ENCODE results near the gene ELF4.
A peak's percentile ranks its signal among the peaks of the same experiment; 100 is the strongest.

The ELF4 gene

DNA sequence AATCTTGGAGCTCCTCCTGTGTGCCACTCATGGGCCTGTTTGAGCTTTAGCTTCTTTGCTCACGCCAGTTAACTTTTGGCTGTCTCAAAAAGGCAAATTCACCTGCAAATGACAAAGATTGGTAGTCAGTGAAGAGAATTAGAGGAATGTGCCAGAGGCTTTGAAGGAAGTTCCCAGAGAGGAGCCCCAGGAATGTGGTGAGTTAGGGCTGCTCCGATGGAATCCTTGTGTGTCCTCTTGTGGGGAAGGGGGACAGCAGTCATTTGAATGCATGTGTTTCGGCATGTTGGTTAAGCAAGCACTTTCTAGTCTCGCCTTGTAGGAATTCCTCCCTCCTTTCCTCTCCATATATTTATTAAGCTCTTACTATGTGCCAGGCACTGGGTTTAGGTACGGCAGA is 62.9 kb downstream of the ELF4 start:
- DNase-seq (ENCODE audit: low read depth) = no peak
- TF ChIP-seq, protein P1, sequence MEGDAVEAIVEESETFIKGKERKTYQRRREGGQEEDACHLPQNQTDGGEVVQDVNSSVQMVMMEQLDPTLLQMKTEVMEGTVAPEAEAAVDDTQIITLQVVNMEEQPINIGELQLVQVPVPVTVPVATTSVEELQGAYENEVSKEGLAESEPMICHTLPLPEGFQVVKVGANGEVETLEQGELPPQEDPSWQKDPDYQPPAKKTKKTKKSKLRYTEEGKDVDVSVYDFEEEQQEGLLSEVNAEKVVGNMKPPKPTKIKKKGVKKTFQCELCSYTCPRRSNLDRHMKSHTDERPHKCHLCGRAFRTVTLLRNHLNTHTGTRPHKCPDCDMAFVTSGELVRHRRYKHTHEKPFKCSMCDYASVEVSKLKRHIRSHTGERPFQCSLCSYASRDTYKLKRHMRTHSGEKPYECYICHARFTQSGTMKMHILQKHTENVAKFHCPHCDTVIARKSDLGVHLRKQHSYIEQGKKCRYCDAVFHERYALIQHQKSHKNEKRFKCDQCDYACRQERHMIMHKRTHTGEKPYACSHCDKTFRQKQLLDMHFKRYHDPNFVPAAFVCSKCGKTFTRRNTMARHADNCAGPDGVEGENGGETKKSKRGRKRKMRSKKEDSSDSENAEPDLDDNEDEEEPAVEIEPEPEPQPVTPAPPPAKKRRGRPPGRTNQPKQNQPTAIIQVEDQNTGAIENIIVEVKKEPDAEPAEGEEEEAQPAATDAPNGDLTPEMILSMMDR (conservative IDR thresholded peaks at IDR 0.05; ENCODE audit: low read depth, low read length) = no peak
- H3K4me3 ChIP-seq (ENCODE audit: low read depth, low read length) = no peak overlapping the region

DNA sequence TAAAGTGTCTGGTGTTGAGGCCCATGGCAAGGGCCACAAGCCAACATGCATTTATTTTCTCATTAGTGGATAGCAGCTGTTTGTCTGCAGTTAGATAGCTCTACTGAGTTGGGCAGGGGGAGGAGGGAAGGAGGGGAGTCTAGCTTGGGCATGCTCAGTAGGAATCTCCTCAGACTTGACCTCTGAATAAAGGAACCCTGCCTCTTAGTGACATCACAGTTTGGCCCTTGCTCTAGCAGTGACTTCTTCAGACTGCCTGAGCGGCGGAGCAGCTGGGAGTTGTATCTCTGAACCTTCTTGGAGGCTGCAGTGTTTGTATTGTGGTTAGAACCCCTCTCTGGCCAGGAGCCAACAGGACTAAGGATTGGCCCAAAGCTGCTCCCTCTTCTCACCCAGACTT is 70.5 kb downstream of the ELF4 start:
- TF ChIP-seq, protein P1 (conservative IDR thresholded peaks at IDR 0.05; ENCODE audit: low read depth, low read length) = no peak
- DNase-seq (ENCODE audit: low read depth) = peak; percentile 37
- no peak overlapping the region for H3K4me3 ChIP-seq (ENCODE audit: low read depth, low read length)

DNA sequence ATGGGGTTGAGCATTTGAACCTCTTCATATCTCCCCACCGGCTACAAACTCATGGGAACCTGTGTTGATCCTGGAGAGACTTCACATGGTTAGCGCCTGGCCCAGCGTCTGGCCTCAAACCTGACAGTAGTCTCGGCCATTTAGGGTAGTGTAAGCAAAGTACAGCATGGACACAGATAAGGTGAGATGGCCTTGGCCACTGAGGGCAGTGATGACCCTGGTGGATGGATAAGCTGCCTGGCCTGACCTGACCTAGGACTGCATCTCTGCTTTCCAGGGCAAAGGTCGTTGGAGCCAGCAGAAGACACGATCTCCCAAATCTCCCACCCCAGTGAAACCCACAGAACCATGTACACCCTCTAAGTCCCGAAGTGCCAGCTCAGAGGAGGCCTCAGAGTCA is 76.1 kb downstream of the ELF4 start:
- no peak for DNase-seq (ENCODE audit: low read depth)
- no peak overlapping the region for H3K4me3 ChIP-seq (ENCODE audit: low read depth, low read length)
- TF ChIP-seq, protein P1 (conservative IDR thresholded peaks at IDR 0.05; ENCODE audit: low read depth, low read length) = no peak

DNA sequence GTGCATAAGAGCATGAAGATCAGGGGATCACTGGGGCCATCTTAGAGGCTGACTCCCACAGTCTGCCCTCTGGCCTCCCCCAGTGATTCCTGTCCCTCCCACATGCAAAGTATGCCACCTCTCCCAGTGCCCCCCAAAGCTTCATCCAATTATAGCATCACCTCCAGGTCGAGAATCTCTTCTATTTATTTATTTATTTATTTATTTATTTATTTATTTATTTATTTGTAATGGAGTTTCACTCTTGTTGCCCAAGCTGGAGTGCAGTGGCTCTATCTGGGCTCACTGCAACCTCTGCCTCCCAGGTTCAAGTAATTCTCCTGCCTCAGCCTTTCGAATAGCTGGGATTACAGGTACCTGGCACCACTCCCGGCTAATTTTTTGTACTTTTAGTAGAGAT is 77.7 kb downstream of the ELF4 start:
- no peak overlapping the region for H3K4me3 ChIP-seq (ENCODE audit: low read depth, low read length)
- TF ChIP-seq, protein P1 (conservative IDR thresholded peaks at IDR 0.05; ENCODE audit: low read depth, low read length) = no peak
- DNase-seq (ENCODE audit: low read depth) = no peak

DNA sequence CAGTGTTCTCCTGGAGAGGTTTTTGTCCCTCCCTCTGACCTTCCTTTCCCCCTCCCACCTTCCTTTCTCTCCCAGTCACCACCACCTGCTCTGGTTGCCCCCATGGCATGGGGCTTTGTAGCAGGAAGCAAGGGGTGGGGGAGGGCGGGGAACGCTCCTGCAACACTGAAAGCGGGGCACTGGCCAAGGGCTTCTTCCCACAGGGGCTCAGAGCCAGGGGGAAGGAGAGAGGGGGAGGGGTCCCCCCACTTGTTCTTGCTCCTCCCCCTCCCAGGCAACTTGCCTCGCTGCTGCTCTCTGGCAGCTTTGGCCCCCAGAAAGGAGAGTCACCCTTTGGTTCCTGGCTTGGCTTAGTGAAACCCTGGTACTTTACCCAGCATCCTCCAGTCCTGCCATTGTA is 79.5 kb downstream of the ELF4 start:
- H3K4me3 ChIP-seq (ENCODE audit: low read depth, low read length) = no peak overlapping the region
- TF ChIP-seq, protein P1 (conservative IDR thresholded peaks at IDR 0.05; ENCODE audit: low read depth, low read length) = no peak
- no peak for DNase-seq (ENCODE audit: low read depth)

DNA sequence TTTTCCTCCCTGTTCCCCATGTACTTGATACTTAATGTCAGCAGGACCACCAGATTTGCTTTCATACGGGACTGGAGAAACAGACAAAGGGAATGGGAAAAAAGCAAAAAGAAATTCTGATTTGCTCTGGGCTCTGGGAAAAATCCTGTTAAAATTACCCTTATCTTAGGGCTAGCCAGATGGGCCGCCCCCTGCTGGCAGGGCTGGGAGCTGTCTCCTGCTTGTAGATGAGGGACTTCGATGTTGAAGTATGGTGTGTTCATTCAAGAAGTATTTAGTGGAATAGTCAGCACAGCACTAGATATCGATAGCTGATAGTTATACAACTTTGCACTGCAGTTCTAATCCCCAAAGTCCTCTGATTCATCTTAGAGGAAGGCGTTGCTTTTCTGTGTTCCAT is 82.1 kb downstream of the ELF4 start:
- TF ChIP-seq, protein P1 (conservative IDR thresholded peaks at IDR 0.05; ENCODE audit: low read depth, low read length) = peak; percentile 85
- DNase-seq (ENCODE audit: low read depth) = peak; percentile 66
- no peak overlapping the region for H3K4me3 ChIP-seq (ENCODE audit: low read depth, low read length)

DNA sequence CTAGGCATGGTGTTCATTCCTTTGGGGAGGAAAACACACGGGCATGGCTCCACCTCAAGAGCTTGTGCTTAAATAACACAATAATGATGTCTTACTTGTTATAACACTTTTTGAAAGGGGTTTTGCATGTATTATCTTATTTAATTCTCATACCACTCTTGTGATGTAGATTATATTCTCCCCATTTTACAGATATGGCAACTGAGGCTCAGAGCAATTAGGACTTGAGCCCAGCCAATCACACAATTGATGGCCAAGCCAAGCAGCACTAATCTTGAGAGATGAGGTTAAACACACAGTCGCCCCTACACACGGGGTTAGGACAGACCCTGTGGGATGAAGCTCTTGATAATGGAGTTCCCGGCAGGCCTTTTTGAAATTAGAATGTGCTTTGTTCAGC is 82.7 kb downstream of the ELF4 start:
- TF ChIP-seq, protein P1 (conservative IDR thresholded peaks at IDR 0.05; ENCODE audit: low read depth, low read length) = no peak
- H3K4me3 ChIP-seq (ENCODE audit: low read depth, low read length) = no peak overlapping the region
- no peak for DNase-seq (ENCODE audit: low read depth)

All from choroid plexus epithelial cell (primary cell).